PC-3 (cell line): Measurements from ENCODE around the gene KCNJ12. TPM values are rescaled to one million over a fixed set of nuclear protein-coding genes. Genes with fewer than 3 reads are reported as not detected.

Experiments
- ATAC-seq: fragments of 200-7000 bp; cut with Tn5 transposase; 2 replicates; pipeline ENCODE4 v1.9.1; 2020; ENCODE audit warnings: mild to moderate bottlenecking, moderate library complexity
- BruUV-seq: library from RNA; stranded (reverse); fragments of 400-500 nt; replicated peaks from 2 replicates; lab custom pipeline; 2021; lab: Mats Ljungman, UMichigan
- CTCF ChIA-PET: fragments of 300-600 bp; sonication (Branson Sonifier 250); formaldehyde crosslinking; loops from one replicate; lab custom pipeline; 2022; ENCODE audit warnings: antibody characterized with exemption; lab: Charles Lee
- POLR2A ChIA-PET: fragments of 300-600 bp; sonication (Branson Sonifier 250); formaldehyde crosslinking; loops from one replicate; lab custom pipeline; 2022; ENCODE audit warnings: antibody characterized with exemption; ENCODE audit not compliant: unreplicated experiment; lab: Charles Lee
- DNase-seq: peaks from one replicate; pipeline ENCODE4 v3.0.0-alpha.2; 2015
- H2AFZ ChIP-seq: fragments of 300-600 bp; sonication (generic); 2 replicates; pipeline ENCODE4 v1.6.0; 2016; ENCODE audit warnings: antibody characterized with exemption, low read length
- H3F3A ChIP-seq: fragments of 300-600 bp; sonication (generic); one replicate; pipeline ENCODE4 v1.6.0; 2017; ENCODE audit warnings: antibody characterized with exemption, low read length, control low read depth, mild to moderate bottlenecking; ENCODE audit not compliant: unreplicated experiment
- H3K27ac ChIP-seq: fragments of 300-600 bp; sonication (generic); 2 replicates; pipeline ENCODE4 v1.5.1; 2016; ENCODE audit warnings: mild to moderate bottlenecking, low read length
- H3K27me3 ChIP-seq: fragments of 300-600 bp; sonication (generic); 2 replicates; pipeline ENCODE4 v1.6.1; 2016; ENCODE audit warnings: low read length, mixed read lengths
- H3K36me3 ChIP-seq: fragments of 300-600 bp; sonication (generic); 2 replicates; pipeline ENCODE4 v1.6.1; 2016; ENCODE audit warnings: low read depth, mixed run types, low read length, mixed read lengths
- H3K4me1 ChIP-seq: fragments of 300-600 bp; sonication (generic); 2 replicates; pipeline ENCODE4 v1.5.1; 2016; ENCODE audit warnings: low read length; ENCODE audit not compliant: insufficient read depth
- H3K4me2 ChIP-seq: fragments of 300-600 bp; sonication (generic); 2 replicates; pipeline ENCODE4 v1.6.0; 2016; ENCODE audit warnings: low read length
- H3K4me3 ChIP-seq: fragments of 300-600 bp; sonication (generic); 2 replicates; pipeline ENCODE4 v1.5.1; 2016; ENCODE audit warnings: mild to moderate bottlenecking, low read length, mixed read lengths
- H3K79me2 ChIP-seq: fragments of 300-600 bp; sonication (generic); 2 replicates; pipeline ENCODE4 v1.6.1; 2017; ENCODE audit warnings: low read length, mixed read lengths
- H3K9ac ChIP-seq: fragments of 300-600 bp; sonication (generic); 2 replicates; pipeline ENCODE4 v1.6.0; 2016; ENCODE audit warnings: mild to moderate bottlenecking, low read length
- H3K9me2 ChIP-seq: fragments of 300-600 bp; sonication (generic); replicated peaks from 2 replicates; pipeline ENCODE4 v1.6.1; 2016; ENCODE audit warnings: mixed run types, low read length, mixed read lengths
- H3K9me3 ChIP-seq: fragments of 300-600 bp; sonication (generic); 2 replicates; pipeline ENCODE4 v1.6.1; 2016; ENCODE audit warnings: low read length, mixed read lengths
- H4K20me1 ChIP-seq: fragments of 300-600 bp; sonication (generic); 2 replicates; pipeline ENCODE4 v1.6.1; 2016; ENCODE audit warnings: low read length, mixed read lengths
- CTCF ChIP-seq: fragments of 300-600 bp; sonication (generic); conservative IDR thresholded peaks from 2 replicates; pipeline ENCODE4 v1.5.1; 2017; ENCODE audit warnings: antibody characterized with exemption, low read depth, mild to moderate bottlenecking, low read length
- EZH2 ChIP-seq: fragments of 300-600 bp; sonication (generic); IDR thresholded peaks from one replicate; pipeline ENCODE4 v1.6.1; 2017; ENCODE audit warnings: antibody characterized with exemption, mild to moderate bottlenecking, low read length; ENCODE audit not compliant: unreplicated experiment
- EZH2phosphoT487 ChIP-seq: fragments of 300-600 bp; sonication (generic); IDR thresholded peaks from 2 replicates; pipeline ENCODE4 v1.6.1; 2018; ENCODE audit warnings: mild to moderate bottlenecking, antibody characterized with exemption, low read length, borderline replicate concordance
- intact Hi-C: fragments of 100-400 bp; cut with micrococcal nuclease; formaldehyde crosslinking; loops from 2 replicates; pipeline ENCODE4 v1.9.0; 2023
- total RNA-seq: library from RNA; depleted of rRNA; stranded (reverse); fragments of >200 nt; gene quantifications from 2 replicates; pipeline ENCODE4 v1.2.3, GENCODE V29; 2014

The KCNJ12 gene
- total RNA-seq, 1 experiment from 2014 or later, result 11.1 TPM

- Histone ChIP-seq H3K4me2 (peak overlapping the region; percentile 48; the same call in 1 of the 2 replicates), H2AFZ (no peak overlapping the region), H3K4me3 (no peak overlapping the region), H3K9ac (no peak overlapping the region), H3K9me2 (no peaks in the 10 kb centered on the region), H3F3A (no peaks in the 10 kb centered on the region), H3K27me3 (peaks cover 19% of the 10 kb centered on the region; the same call in 1 of the 2 replicates), H3K36me3 (no peaks in the 10 kb centered on the region), H3K4me1 (peaks cover 6% of the 10 kb centered on the region), H3K27ac (no peak overlapping the region), H3K79me2 (no peaks in the 10 kb centered on the region), H4K20me1 (no peaks in the 10 kb centered on the region), H3K9me3 (no peaks in the 10 kb centered on the region)
- intact Hi-C loops, result no loop called here
- ATAC-seq (no peak), DNase-seq (no peak)
- POLR2A ChIA-PET, result no interaction called here
- TF ChIP-seq EZH2, result no peak
- no peak for TF ChIP-seq EZH2phosphoT487
- CTCF ChIA-PET, result interaction anchor here (1.6 to 1.8 kb wide), 2 partner anchors 54 to 55 kb away, joined by 15 to 24 read pairs; no protein-coding TSS in a partner anchor
- no TSS peak for BruUV-seq
These were observed 81.9 kb downstream of the KCNJ12 start for GRCh38 chr17:21458054-21458453.

GRCh38 chr17:21459536-21459935 lies 83.4 kb downstream of the KCNJ12 start:
- Histone ChIP-seq H2AFZ (no peak overlapping the region), H3K36me3 (no peaks in the 10 kb centered on the region), H3K27me3 (peaks cover 19% of the 10 kb centered on the region; the same call in 1 of the 2 replicates), H4K20me1 (no peaks in the 10 kb centered on the region), H3K9ac (no peak overlapping the region), H3K4me1 (peaks cover 6% of the 10 kb centered on the region), H3K4me3 (no peak overlapping the region), H3K4me2 (no peak overlapping the region), H3K27ac (no peak overlapping the region), H3K79me2 (no peaks in the 10 kb centered on the region), H3K9me3 (no peaks in the 10 kb centered on the region), H3F3A (no peaks in the 10 kb centered on the region), H3K9me2 (no peaks in the 10 kb centered on the region)
- DNase-seq, result no peak
- BruUV-seq, result no TSS peak
- no peak for ATAC-seq
- CTCF ChIA-PET, result no interaction called here
- POLR2A ChIA-PET, result no interaction called here
- intact Hi-C loops, result no loop called here
- no peak for TF ChIP-seq EZH2
- no peak for TF ChIP-seq EZH2phosphoT487
- TF ChIP-seq CTCF, result no peak

GRCh38 chr17:21460358-21460757 lies 84.2 kb downstream of the KCNJ12 start:
- no peaks in the 10 kb centered on the region for H3F3A ChIP-seq
- H3K27ac ChIP-seq, result no peak overlapping the region
- no peaks in the 10 kb centered on the region for H3K79me2 ChIP-seq
- no peaks in the 10 kb centered on the region for H3K36me3 ChIP-seq
- no peak overlapping the region for H2AFZ ChIP-seq
- TF ChIP-seq EZH2phosphoT487 (no peak), EZH2 (no peak), CTCF (no peak)
- H3K9me3 ChIP-seq, result no peaks in the 10 kb centered on the region
- intact Hi-C loops, result no loop called here
- no TSS peak for BruUV-seq
- H3K4me2 ChIP-seq, result no peak overlapping the region
- ATAC-seq, result no peak
- H3K9me2 ChIP-seq, result no peaks in the 10 kb centered on the region
- H3K4me1 ChIP-seq, result peaks cover 6% of the 10 kb centered on the region
- no peak overlapping the region for H3K4me3 ChIP-seq
- no peaks in the 10 kb centered on the region for H4K20me1 ChIP-seq
- ChIA-PET CTCF (no interaction called here), POLR2A (no interaction called here)
- peak; percentile 7 for DNase-seq
- H3K27me3 ChIP-seq, result peaks cover 19% of the 10 kb centered on the region; the same call in 1 of the 2 replicates
- H3K9ac ChIP-seq, result no peak overlapping the region
